Measurements from ENCODE around the gene FAM171A1. TPM values are rescaled to one million over a fixed set of nuclear protein-coding genes. Genes with fewer than 3 reads are reported as not detected.

FAM171A1 gene
- total and polyA plus RNA-seq, 8 donors, result 12.4 to 34.1 (median 21.4) TPM

- Histone ChIP-seq H3K27me3 (no peaks in the 10 kb centered on the region), H3K4me1 (peaks cover 0 to 10% (median 5%) of the 10 kb centered on the region in 3 donors), H3K27ac (peak overlapping the region in 2 of 4 donors; percentile 5 to 24), H3K4me3 (no peak overlapping the region), H3K9me3 (no peaks in the 10 kb centered on the region), H3K36me3 (no peaks in the 10 kb centered on the region)
- TF ChIP-seq CTCF (IDR thresholded peaks at IDR 0.05), result no peak
- ATAC-seq (peak in 1 of 4 donors; percentile 39), DNase-seq (no peak), FAIRE-seq (no peak)
- 67 to 69% methylated on average over 4 of the region's 4 CpGs for WGBS, 2 donors
- intact Hi-C loops (cut with DNase I), result no loop called here
Observed at GRCh38 chr10:15313047-15313446, 58.0 kb downstream of the FAM171A1 start.

GRCh38 chr10:15311569-15312280, 59.4 kb downstream of the FAM171A1 start:
- DNase-seq (no peak), FAIRE-seq (no peak), ATAC-seq (no peak)
- Histone ChIP-seq H3K4me1 (peaks cover 0 to 9% (median 5%) of the 10 kb centered on the region in 3 donors), H3K27ac (no peak overlapping the region), H3K9me3 (no peaks in the 10 kb centered on the region), H3K4me3 (no peak overlapping the region), H3K27me3 (no peaks in the 10 kb centered on the region), H3K36me3 (no peaks in the 10 kb centered on the region)
- 75 to 90% methylated on average over 12 of the region's 12 CpGs for WGBS, 2 donors
- intact Hi-C loops (cut with DNase I), result no loop called here
- no peak for TF ChIP-seq CTCF (IDR thresholded peaks at IDR 0.05)

- WGBS, 2 donors, result 93 to 98% methylated on average over 5 of the region's 5 CpGs
- no peak overlapping the region for H3K4me3 ChIP-seq
- ATAC-seq (no peak), DNase-seq (no peak), FAIRE-seq (no peak)
- TF ChIP-seq CTCF (IDR thresholded peaks at IDR 0.05), result no peak
- no peaks in the 10 kb centered on the region for H3K27me3 ChIP-seq
- H3K9me3 ChIP-seq, result no peaks in the 10 kb centered on the region
- no peaks in the 10 kb centered on the region for H3K36me3 ChIP-seq
- peak overlapping the region in 1 of 4 donors; percentile 10 for H3K27ac ChIP-seq
- intact Hi-C loops (cut with DNase I), result no loop called here
- peaks cover 0 to 1% (median 1%) of the 10 kb centered on the region in 3 donors for H3K4me1 ChIP-seq
Observed at GRCh38 chr10:15310776-15311568, 60.1 kb downstream of the FAM171A1 start.

- Histone ChIP-seq H3K4me1 (no peaks in the 10 kb centered on the region), H3K27me3 (no peaks in the 10 kb centered on the region), H3K27ac (peak overlapping the region in 1 of 4 donors; percentile 53), H3K4me3 (no peak overlapping the region), H3K36me3 (no peaks in the 10 kb centered on the region), H3K9me3 (no peaks in the 10 kb centered on the region)
- DNase-seq, result no peak
- no peak for TF ChIP-seq CTCF (IDR thresholded peaks at IDR 0.05)
- intact Hi-C loops (cut with DNase I), result no loop called here
- 94 to 96% methylated on average over 10 of the region's 10 CpGs for WGBS, 2 donors
- no peak for ATAC-seq
- no peak for FAIRE-seq
Observed at GRCh38 chr10:15309221-15309620, 61.9 kb downstream of the FAM171A1 start.

Data from pancreas (tissue), 10 donors.